CD14-positive monocyte (primary cell): ENCODE measurements around the gene SSB. TPM values are rescaled to one million over a fixed set of nuclear protein-coding genes. Genes with fewer than 3 reads are reported as not detected.

Experiments used
- DNase-seq, 3 donors: peaks; one replicate each; pipeline ENCODE4 v3.0.0-alpha.2; 2011 to 2022
- H2AFZ ChIP-seq: 2 replicates; pipeline ENCODE4 v1.6.0; 2012; ENCODE audit warnings: mild to moderate bottlenecking, low read depth, low read length, inconsistent platforms; ENCODE audit not compliant: insufficient read depth, poor library complexity, severe bottlenecking
- H3K27ac ChIP-seq, 2 donors: 1 replicate in 1 of 2; 2 replicates in 1 of 2; pipeline ENCODE4 v1.5.1; 2012 to 2013; ENCODE audit warnings: low read length in 2 of 2, control low read depth in 1 of 2, inconsistent platforms in 1 of 2, low read depth in 1 of 2, mild to moderate bottlenecking in 1 of 2
- H3K27me3 ChIP-seq, 2 donors: one replicate each; pipeline versions ENCODE4 v1.6.0 to v1.6.1; 2011 to 2013; ENCODE audit warnings: low read length in 2 of 2; ENCODE audit not compliant: control insufficient read depth in 2 of 2, insufficient read depth in 2 of 2
- H3K36me3 ChIP-seq, 2 donors: replicated peaks in 1 of 2; 1 replicate in 1 of 2; 2 replicates in 1 of 2; pipeline versions ENCODE4 v1.5.1 to v1.6.1; 2012 to 2013; ENCODE audit warnings: low read length in 2 of 2, control low read depth in 1 of 2, inconsistent platforms in 1 of 2, mild to moderate bottlenecking in 1 of 2; ENCODE audit not compliant: insufficient read depth in 2 of 2, control insufficient read depth in 1 of 2
- H3K4me1 ChIP-seq, 2 donors: 1 replicate in 1 of 2; 2 replicates in 1 of 2; pipeline versions ENCODE4 v1.5.1 to v1.6.1; 2012 to 2013; ENCODE audit warnings: low read length in 2 of 2, control low read depth in 1 of 2, inconsistent platforms in 1 of 2, mild to moderate bottlenecking in 1 of 2, moderate library complexity in 1 of 2; ENCODE audit not compliant: insufficient read depth in 2 of 2, control insufficient read depth in 1 of 2
- H3K4me2 ChIP-seq: replicated peaks from 2 replicates; pipeline ENCODE3; 2012; ENCODE audit warnings: low read length, moderate library complexity, mild to moderate bottlenecking; ENCODE audit not compliant: poor library complexity, severe bottlenecking; ENCODE audit errors: extremely low read depth
- H3K4me3 ChIP-seq, 3 experiments: fragments of 200-600 bp in 1 of 3; sonication (generic) in 1 of 3; replicated peaks in 1 of 3; 1 replicate in 2 of 3; 2 replicates in 1 of 3; pipeline ENCODE4 v1.5.1; 2011 to 2013; ENCODE audit warnings: low read length in 3 of 3, mild to moderate bottlenecking in 3 of 3, control low read depth in 2 of 3, low read depth in 2 of 3, inconsistent platforms in 1 of 3, moderate library complexity in 1 of 3
- H3K79me2 ChIP-seq: 2 replicates; pipeline ENCODE4 v1.6.0; 2012; ENCODE audit warnings: mild to moderate bottlenecking, control low read depth, inconsistent platforms, low read length, moderate library complexity; ENCODE audit not compliant: insufficient read depth
- H3K9ac ChIP-seq: 2 replicates; pipeline ENCODE4 v1.6.0; 2017; ENCODE audit warnings: low read length, mild to moderate bottlenecking; ENCODE audit not compliant: insufficient read depth, poor library complexity, severe bottlenecking
- H3K9me3 ChIP-seq, 2 donors: replicated peaks in 1 of 2; 1 replicate in 1 of 2; 2 replicates in 1 of 2; pipeline versions ENCODE4 v1.5.1 to v1.6.1; 2012 to 2013; ENCODE audit warnings: low read length in 2 of 2, control low read depth in 1 of 2; ENCODE audit not compliant: control insufficient read depth in 1 of 2, insufficient read depth in 1 of 2
- H4K20me1 ChIP-seq: 2 replicates; pipeline ENCODE4 v1.6.0; 2012; ENCODE audit warnings: mild to moderate bottlenecking, low read length, control low read depth, moderate library complexity; ENCODE audit not compliant: insufficient read depth
- H3K27ac Mint-ChIP-seq, 7 donors: one replicate each; pipeline ENCODE4 v1.8.0; 2020; ENCODE audit warnings: mild to moderate bottlenecking in 7 of 7, mixed read lengths in 7 of 7, moderate library complexity in 6 of 7, inconsistent platforms in 2 of 7
- H3K27me3 Mint-ChIP-seq, 3 donors: one replicate each; pipeline ENCODE4 v1.8.0; 2021 to 2022; ENCODE audit warnings: low read depth in 3 of 3, mild to moderate bottlenecking in 3 of 3, mixed read lengths in 3 of 3, moderate library complexity in 3 of 3, inconsistent platforms in 1 of 3
- H3K36me3 Mint-ChIP-seq, 2 donors: one replicate each; pipeline ENCODE4 v1.8.0; 2020; ENCODE audit warnings: mixed read lengths in 2 of 2, inconsistent platforms in 1 of 2, mild to moderate bottlenecking in 1 of 2
- H3K4me1 Mint-ChIP-seq: one replicate; pipeline ENCODE4 v1.8.0; 2020; ENCODE audit warnings: mild to moderate bottlenecking, mixed read lengths
- H3K4me3 Mint-ChIP-seq, 2 donors: one replicate each; pipeline ENCODE4 v1.8.0; 2020; ENCODE audit warnings: mild to moderate bottlenecking in 2 of 2, mixed read lengths in 2 of 2, moderate library complexity in 1 of 2
- H3K9me3 Mint-ChIP-seq, 7 donors: one replicate each; pipeline ENCODE4 v1.8.0; 2020 to 2022; ENCODE audit warnings: mixed read lengths in 7 of 7, mild to moderate bottlenecking in 6 of 7, moderate library complexity in 6 of 7, inconsistent platforms in 2 of 7
- whole genome bisulfite sequencing: methylation state at CpG from one replicate; pipeline ENCODE4 v1.1.5; 2013; ENCODE audit warnings: missing lambda C conversion rate; ENCODE audit not compliant: insufficient coverage; 5-methylcytosine and 5-hydroxymethylcytosine counted together
- intact Hi-C, 2 donors: fragments of 100-400 bp; cut with micrococcal nuclease; formaldehyde crosslinking; loops; one replicate each; pipeline versions ENCODE4 v1.15.0 to v1.15.1; 2023
- polyA plus RNA-seq, 3 donors: library from polyadenylated mRNA; depleted of rRNA in 1 of 3; unstranded in 2 of 3; stranded (reverse) in 1 of 3; fragments of 300-500 nt in 2 of 3; fragments of >200 nt in 1 of 3; fragmentation: Illumina TruSeq in 2 of 3; gene quantifications; 1 replicate in 2 of 3; 2 replicates in 1 of 3; pipeline ENCODE4 v1.2.3, GENCODE V29; 2012 to 2021
- TF ChIP-seq, protein P1 (sequence below): fragments of 200-600 bp; IDR thresholded peaks from one replicate; pipeline ENCODE4 v1.8.0; 2022; ENCODE audit warnings: antibody characterized with exemption, mild to moderate bottlenecking

SSB gene
- polyA plus RNA-seq, 3 donors = 32.6 to 88.7 (median 60.2) TPM

DNA sequence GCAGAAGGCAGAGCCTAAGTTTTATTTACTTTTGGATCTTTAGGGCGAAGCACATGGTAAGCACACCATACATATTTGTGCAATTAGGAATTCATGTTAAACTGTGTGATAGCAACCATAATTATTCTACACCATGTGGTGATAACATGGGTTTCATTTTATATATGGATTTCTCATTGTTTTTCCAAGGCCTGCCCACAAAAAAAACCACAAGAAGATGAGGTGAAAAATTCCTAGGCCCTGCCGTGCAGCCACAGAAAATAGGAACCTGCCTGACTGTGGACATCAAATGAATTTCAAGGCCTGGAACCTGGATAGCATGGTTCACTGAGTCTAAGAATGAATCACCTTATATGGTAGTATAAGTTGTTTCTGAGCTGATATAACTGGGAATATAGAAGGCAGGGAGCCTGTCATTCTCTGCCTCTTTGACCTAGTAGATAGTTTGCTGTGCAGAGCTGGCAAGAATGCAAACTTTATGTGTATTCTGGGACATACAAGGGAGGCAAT is 22.4 kb upstream of the SSB start:
- Mint-ChIP-seq H3K4me3 (no peak overlapping the region), H3K27ac (no peak overlapping the region), H3K36me3 (no peaks in the 10 kb centered on the region), H3K27me3 (no peaks in the 10 kb centered on the region), H3K4me1 (peaks cover 8% of the 10 kb centered on the region), H3K9me3 (peaks cover 0 to 6% (median 0%) of the 10 kb centered on the region in 7 donors)
- H3K9me3 ChIP-seq = no peaks in the 10 kb centered on the region
- no peak overlapping the region for H3K27ac ChIP-seq
- no peaks in the 10 kb centered on the region for H3K27me3 ChIP-seq
- H3K4me3 ChIP-seq = no peak overlapping the region
- TF ChIP-seq, protein P1, sequence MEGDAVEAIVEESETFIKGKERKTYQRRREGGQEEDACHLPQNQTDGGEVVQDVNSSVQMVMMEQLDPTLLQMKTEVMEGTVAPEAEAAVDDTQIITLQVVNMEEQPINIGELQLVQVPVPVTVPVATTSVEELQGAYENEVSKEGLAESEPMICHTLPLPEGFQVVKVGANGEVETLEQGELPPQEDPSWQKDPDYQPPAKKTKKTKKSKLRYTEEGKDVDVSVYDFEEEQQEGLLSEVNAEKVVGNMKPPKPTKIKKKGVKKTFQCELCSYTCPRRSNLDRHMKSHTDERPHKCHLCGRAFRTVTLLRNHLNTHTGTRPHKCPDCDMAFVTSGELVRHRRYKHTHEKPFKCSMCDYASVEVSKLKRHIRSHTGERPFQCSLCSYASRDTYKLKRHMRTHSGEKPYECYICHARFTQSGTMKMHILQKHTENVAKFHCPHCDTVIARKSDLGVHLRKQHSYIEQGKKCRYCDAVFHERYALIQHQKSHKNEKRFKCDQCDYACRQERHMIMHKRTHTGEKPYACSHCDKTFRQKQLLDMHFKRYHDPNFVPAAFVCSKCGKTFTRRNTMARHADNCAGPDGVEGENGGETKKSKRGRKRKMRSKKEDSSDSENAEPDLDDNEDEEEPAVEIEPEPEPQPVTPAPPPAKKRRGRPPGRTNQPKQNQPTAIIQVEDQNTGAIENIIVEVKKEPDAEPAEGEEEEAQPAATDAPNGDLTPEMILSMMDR = no peak
- H3K4me2 ChIP-seq = no peak overlapping the region
- H2AFZ ChIP-seq = peak overlapping the region; percentile 13
- H3K4me1 ChIP-seq = peaks cover 0 to 8% of the 10 kb centered on the region in 2 donors
- no peaks in the 10 kb centered on the region for H3K36me3 ChIP-seq
- no peak overlapping the region for H3K9ac ChIP-seq
- H4K20me1 ChIP-seq = no peaks in the 10 kb centered on the region
- WGBS = 20% methylated on average over 1 of the region's 2 CpGs
- intact Hi-C loops = no loop called here
- no peaks in the 10 kb centered on the region for H3K79me2 ChIP-seq
- DNase-seq = no peak

DNA sequence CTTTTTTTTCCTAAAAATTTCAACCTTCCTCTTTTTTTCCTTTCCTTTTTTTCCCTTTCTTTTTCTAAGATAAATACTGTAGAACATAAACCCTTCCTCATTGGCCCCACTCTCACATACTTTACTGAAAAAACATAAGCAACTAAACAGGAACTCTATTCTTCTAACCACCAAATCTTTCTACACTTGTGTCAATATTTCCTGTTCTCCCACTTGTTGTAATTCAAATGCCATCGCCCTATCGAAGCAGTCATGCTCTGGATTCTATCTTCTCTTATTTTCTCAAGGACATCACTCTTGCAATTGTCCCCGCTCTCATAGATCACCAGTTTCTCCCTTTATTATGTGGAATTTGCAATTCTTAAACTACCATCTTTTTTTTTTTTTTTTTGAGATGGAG is 20.2 kb upstream of the SSB start:
- DNase-seq = no peak
- H3K9me3 ChIP-seq = no peaks in the 10 kb centered on the region
- Mint-ChIP-seq H3K36me3 (no peaks in the 10 kb centered on the region), H3K27me3 (peaks cover 0 to 3% (median 2%) of the 10 kb centered on the region in 3 donors), H3K9me3 (peaks cover 0 to 2% (median 0%) of the 10 kb centered on the region in 7 donors), H3K4me3 (no peak overlapping the region), H3K4me1 (peaks cover 5% of the 10 kb centered on the region), H3K27ac (no peak overlapping the region)
- 0% methylated on average over 2 of the region's 3 CpGs for WGBS
- no peak overlapping the region for H3K27ac ChIP-seq
- TF ChIP-seq, protein P1 = no peak
- no peaks in the 10 kb centered on the region for H3K36me3 ChIP-seq
- H3K4me1 ChIP-seq = peaks cover 0 to 7% of the 10 kb centered on the region in 2 donors
- H3K27me3 ChIP-seq = no peaks in the 10 kb centered on the region
- no peak overlapping the region for H3K4me2 ChIP-seq
- no peak overlapping the region for H3K9ac ChIP-seq
- intact Hi-C loops = no loop called here
- no peak overlapping the region for H2AFZ ChIP-seq
- no peaks in the 10 kb centered on the region for H4K20me1 ChIP-seq
- H3K79me2 ChIP-seq = no peaks in the 10 kb centered on the region
- H3K4me3 ChIP-seq = no peak overlapping the region
